GM23338 (cell line): Measurements from ENCODE around the gene PRMT1. TPM values are rescaled to one million over a fixed set of nuclear protein-coding genes. Genes with fewer than 3 reads are reported as not detected.
A peak's percentile ranks its signal among the peaks of the same experiment; 100 is the strongest.

Experiments
- ATAC-seq: fragments of 200-7000 bp; cut with Tn5 transposase; 3 replicates; pipeline ENCODE4 v1.9.1; 2020
- DNase-seq: peaks from one replicate; pipeline ENCODE4 v3.0.0-alpha.2; 2015; ENCODE audit warnings: low spot score
- H2AFZ ChIP-seq: fragments of 200-600 bp; sonication (generic); 2 replicates; pipeline ENCODE4 v1.8.0; 2016; ENCODE audit warnings: antibody characterized with exemption, mild to moderate bottlenecking, moderate library complexity
- H3F3A ChIP-seq: fragments of 200-600 bp; sonication (generic); replicated peaks from 2 replicates; pipeline ENCODE4 v1.8.0; 2017; ENCODE audit warnings: antibody characterized with exemption, mixed run types, low read depth
- H3K27ac ChIP-seq: fragments of 200-600 bp; sonication (generic); 2 replicates; pipeline ENCODE4 v1.6.1; 2016; ENCODE audit warnings: low read depth
- H3K27me3 ChIP-seq: fragments of 200-600 bp; sonication (generic); 2 replicates; pipeline ENCODE4 v1.8.0; 2016; ENCODE audit warnings: mild to moderate bottlenecking, mixed run types, moderate library complexity; ENCODE audit not compliant: insufficient read depth
- H3K36me3 ChIP-seq: fragments of 200-600 bp; sonication (generic); 2 replicates; pipeline ENCODE4 v1.8.0; 2016; ENCODE audit warnings: mild to moderate bottlenecking; ENCODE audit not compliant: insufficient read depth
- H3K4me1 ChIP-seq: fragments of 200-600 bp; sonication (generic); 2 replicates; pipeline ENCODE4 v1.8.0; 2016; ENCODE audit warnings: mild to moderate bottlenecking, moderate library complexity; ENCODE audit not compliant: insufficient read depth
- H3K4me2 ChIP-seq: fragments of 200-600 bp; sonication (generic); 2 replicates; pipeline ENCODE4 v1.7.1; 2017; ENCODE audit warnings: mixed run types
- H3K4me3 ChIP-seq: fragments of 200-600 bp; sonication (generic); 2 replicates; pipeline ENCODE4 v1.6.1; 2016; ENCODE audit warnings: mixed run types
- H3K79me2 ChIP-seq: fragments of 200-600 bp; sonication (generic); replicated peaks from 2 replicates; pipeline ENCODE4 v1.8.0; 2017; ENCODE audit warnings: mild to moderate bottlenecking; ENCODE audit not compliant: insufficient read depth
- H3K9me2 ChIP-seq: fragments of 200-600 bp; sonication (generic); 2 replicates; pipeline ENCODE4 v1.8.0; 2017; ENCODE audit not compliant: insufficient read depth
- H4K20me1 ChIP-seq: fragments of 200-600 bp; sonication (generic); replicated peaks from 2 replicates; pipeline ENCODE4 v1.8.0; 2017; ENCODE audit warnings: mild to moderate bottlenecking; ENCODE audit not compliant: insufficient read depth
- H3K27ac Mint-ChIP-seq: 2 replicates; pipeline ENCODE4 v1.8.0; 2020; ENCODE audit warnings: inconsistent platforms, mild to moderate bottlenecking, moderate library complexity, mixed read lengths
- H3K27me3 Mint-ChIP-seq: 3 replicates; pipeline ENCODE4 v1.8.0; 2022; ENCODE audit warnings: low read depth, mild to moderate bottlenecking, moderate library complexity, mixed read lengths, inconsistent platforms; ENCODE audit not compliant: insufficient read depth, poor library complexity
- H3K36me3 Mint-ChIP-seq: 3 replicates; pipeline ENCODE4 v1.8.0; 2021; ENCODE audit warnings: low read depth, mild to moderate bottlenecking, inconsistent platforms, moderate library complexity, mixed read lengths
- H3K4me1 Mint-ChIP-seq: 3 replicates; pipeline ENCODE4 v1.8.0; 2020; ENCODE audit warnings: mild to moderate bottlenecking, inconsistent platforms, mixed read lengths
- H3K4me3 Mint-ChIP-seq: 3 replicates; pipeline ENCODE4 v1.8.0; 2021; ENCODE audit warnings: moderate library complexity, mild to moderate bottlenecking, inconsistent platforms, mixed read lengths
- H3K9me3 Mint-ChIP-seq: 3 replicates; pipeline ENCODE4 v1.8.0; 2020; ENCODE audit warnings: moderate library complexity, mild to moderate bottlenecking, inconsistent platforms, mixed read lengths
- CREB1 ChIP-seq: fragments of 250-450 bp; sonication (Bioruptor Pico); IDR thresholded peaks from 2 replicates; pipeline ENCODE4 v1.5.0; 2020; ENCODE audit warnings: low read depth, mild to moderate bottlenecking, moderate library complexity
- EZH2 ChIP-seq: fragments of 200-600 bp; sonication (generic); IDR thresholded peaks from one replicate; pipeline ENCODE4 v1.8.0; 2017; ENCODE audit warnings: antibody characterized with exemption, mild to moderate bottlenecking, low read depth; ENCODE audit not compliant: unreplicated experiment
- JUNB ChIP-seq: IDR thresholded peaks from one replicate; pipeline ENCODE4 v1.6.1; 2016; ENCODE audit warnings: antibody characterized with exemption; ENCODE audit not compliant: unreplicated experiment
- NANOG ChIP-seq: IDR thresholded peaks from 2 replicates; pipeline ENCODE4 v1.6.1; 2016; ENCODE audit warnings: antibody characterized with exemption, borderline replicate concordance
- POLR2AphosphoS5 ChIP-seq: IDR thresholded peaks from 2 replicates; pipeline ENCODE4 v1.6.1; 2016; ENCODE audit warnings: antibody characterized with exemption, low read depth
- ZNF331 ChIP-seq: fragments of 250-450 bp; sonication (Bioruptor Pico); IDR thresholded peaks from 2 replicates; pipeline ENCODE4 v1.5.0; 2020; ENCODE audit warnings: low read depth, mild to moderate bottlenecking, moderate library complexity
- polyA plus RNA-seq: library from polyadenylated mRNA; unstranded; fragments of >200 nt; fragmentation: Nextera tagmentation; extraction: Ambion mirVana; gene quantifications from 2 replicates; pipeline ENCODE4 v1.2.1, GENCODE V29; 2016
- total RNA-seq: library from RNA; depleted of rRNA; stranded (reverse); fragments of >200 nt; shearing (Covaris generic); gene quantifications from 2 replicates; pipeline ENCODE4 v1.2.3, GENCODE V29; 2014
- TF ChIP-seq, protein P1 (sequence below), 2 experiments: fragments of 200-600 bp in 1 of 2; sonication (generic) in 1 of 2; conservative IDR thresholded peaks; 2 replicates each; pipeline versions ENCODE4 v1.5.1 to v1.6.1; 2016 to 2017; ENCODE audit warnings: antibody characterized with exemption in 2 of 2, low read depth in 2 of 2, mild to moderate bottlenecking in 2 of 2, moderate library complexity in 1 of 2

PRMT1 gene
- total and polyA plus RNA-seq, 2 experiments from 2014 or later, result 590 to 700 TPM

DNA sequence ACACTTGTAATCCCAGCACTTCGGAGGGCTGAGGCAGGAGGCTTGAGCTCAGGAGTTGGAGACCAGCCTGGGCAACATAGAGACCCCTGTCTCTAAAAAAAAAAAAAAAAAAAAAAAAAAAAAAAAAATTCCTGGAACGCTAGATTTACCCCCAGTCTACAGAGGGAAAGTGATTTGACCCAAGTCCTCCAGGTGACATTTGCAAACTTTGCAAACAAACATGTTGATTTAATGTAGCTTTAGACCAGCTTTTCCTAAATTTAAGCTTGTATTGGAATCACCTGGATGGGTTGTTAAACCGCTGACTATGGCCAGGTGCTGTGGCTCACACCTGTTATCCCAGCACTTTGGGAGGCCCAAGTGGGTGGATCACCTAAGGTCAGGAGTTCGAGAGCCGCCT is 22.3 kb downstream of the PRMT1 start (continued):
- TF ChIP-seq, protein P1, sequence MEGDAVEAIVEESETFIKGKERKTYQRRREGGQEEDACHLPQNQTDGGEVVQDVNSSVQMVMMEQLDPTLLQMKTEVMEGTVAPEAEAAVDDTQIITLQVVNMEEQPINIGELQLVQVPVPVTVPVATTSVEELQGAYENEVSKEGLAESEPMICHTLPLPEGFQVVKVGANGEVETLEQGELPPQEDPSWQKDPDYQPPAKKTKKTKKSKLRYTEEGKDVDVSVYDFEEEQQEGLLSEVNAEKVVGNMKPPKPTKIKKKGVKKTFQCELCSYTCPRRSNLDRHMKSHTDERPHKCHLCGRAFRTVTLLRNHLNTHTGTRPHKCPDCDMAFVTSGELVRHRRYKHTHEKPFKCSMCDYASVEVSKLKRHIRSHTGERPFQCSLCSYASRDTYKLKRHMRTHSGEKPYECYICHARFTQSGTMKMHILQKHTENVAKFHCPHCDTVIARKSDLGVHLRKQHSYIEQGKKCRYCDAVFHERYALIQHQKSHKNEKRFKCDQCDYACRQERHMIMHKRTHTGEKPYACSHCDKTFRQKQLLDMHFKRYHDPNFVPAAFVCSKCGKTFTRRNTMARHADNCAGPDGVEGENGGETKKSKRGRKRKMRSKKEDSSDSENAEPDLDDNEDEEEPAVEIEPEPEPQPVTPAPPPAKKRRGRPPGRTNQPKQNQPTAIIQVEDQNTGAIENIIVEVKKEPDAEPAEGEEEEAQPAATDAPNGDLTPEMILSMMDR (conservative IDR thresholded peaks at IDR 0.05; ENCODE audit: low read depth in 2 of 2), result no peak
- TF ChIP-seq CREB1 (CRISPR knock-in tag) (no peak), JUNB (no peak), EZH2 (no peak), POLR2AphosphoS5 (no peak)

DNA sequence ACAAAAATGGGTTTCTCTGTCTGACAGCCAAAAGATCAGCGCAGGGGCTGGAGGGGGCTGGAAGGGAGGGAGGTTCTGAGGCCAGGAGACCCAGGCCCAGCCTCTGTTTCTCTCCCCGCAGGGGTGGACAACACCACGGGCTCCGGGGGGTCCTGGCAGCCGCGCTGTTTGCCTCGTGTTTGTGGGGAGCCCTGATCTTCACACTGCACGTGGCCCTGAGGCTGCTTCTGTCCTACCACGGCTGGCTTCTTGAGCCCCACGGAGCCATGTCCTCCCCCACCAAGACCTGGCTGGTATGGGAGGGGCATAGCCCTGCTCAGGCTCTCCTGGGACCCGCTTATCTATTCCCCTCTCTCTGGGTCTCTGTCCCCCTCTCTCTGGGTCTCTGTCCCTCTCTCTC is 23.5 kb downstream of the PRMT1 start:
- H3K9me2 ChIP-seq, result no peaks in the 10 kb centered on the region
- H3K27ac ChIP-seq, result no peak overlapping the region
- Mint-ChIP-seq H3K36me3 (peaks cover 31% of the 10 kb centered on the region), H3K27ac (no peak overlapping the region), H3K4me1 (no peaks in the 10 kb centered on the region), H3K27me3 (peaks cover 9% of the 10 kb centered on the region), H3K4me3 (no peak overlapping the region), H3K9me3 (no peaks in the 10 kb centered on the region)
- H3K4me2 ChIP-seq, result no peak overlapping the region
- TF ChIP-seq NANOG (no peak), EZH2 (no peak)
- H3K4me1 ChIP-seq, result no peaks in the 10 kb centered on the region
- H3K79me2 ChIP-seq, result no peaks in the 10 kb centered on the region
- H3K36me3 ChIP-seq, result peaks cover 3% of the 10 kb centered on the region; the same call in 1 of the 2 replicates
- H4K20me1 ChIP-seq, result no peaks in the 10 kb centered on the region
- peak; percentile 41 for ATAC-seq
- H2AFZ ChIP-seq, result no peak overlapping the region
- H3F3A ChIP-seq, result no peaks in the 10 kb centered on the region
- no peaks in the 10 kb centered on the region for H3K27me3 ChIP-seq
- DNase-seq, result no peak
- no peak overlapping the region for H3K4me3 ChIP-seq

DNA sequence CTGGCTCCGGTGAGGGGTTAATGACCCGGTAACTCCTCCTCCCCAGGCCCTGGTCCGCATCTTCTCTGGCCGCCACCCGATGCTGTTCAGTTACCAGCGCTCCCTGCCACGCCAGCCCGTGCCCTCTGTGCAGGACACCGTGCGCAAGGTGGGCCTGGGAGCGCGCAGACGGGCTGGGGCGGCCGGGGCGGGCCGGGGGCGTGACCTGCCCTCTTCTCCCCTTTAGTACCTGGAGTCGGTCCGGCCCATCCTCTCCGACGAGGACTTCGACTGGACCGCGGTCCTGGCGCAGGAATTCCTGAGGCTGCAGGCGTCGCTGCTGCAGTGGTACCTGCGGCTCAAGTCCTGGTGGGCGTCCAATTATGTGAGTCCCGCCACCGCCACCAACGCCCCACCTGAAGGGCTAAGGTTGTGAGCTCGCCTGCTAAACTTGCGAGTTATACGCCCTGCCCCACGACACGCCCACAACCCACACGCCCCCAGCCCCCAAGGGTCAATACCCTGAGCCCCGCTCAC is 24.3 kb downstream of the PRMT1 start:
- H4K20me1 ChIP-seq, result no peaks in the 10 kb centered on the region
- no peaks in the 10 kb centered on the region for H3K4me1 ChIP-seq
- ATAC-seq, result peak; percentile 63
- no peaks in the 10 kb centered on the region for H3K27me3 ChIP-seq
- no peak overlapping the region for H3K4me2 ChIP-seq
- H3K36me3 Mint-ChIP-seq, result peaks cover 35% of the 10 kb centered on the region
- H3K4me3 Mint-ChIP-seq, result no peak overlapping the region
- peaks cover 9% of the 10 kb centered on the region for H3K27me3 Mint-ChIP-seq
- H3K79me2 ChIP-seq, result no peaks in the 10 kb centered on the region
- H3F3A ChIP-seq, result no peaks in the 10 kb centered on the region
- no peak overlapping the region for H3K27ac Mint-ChIP-seq
- H3K4me3 ChIP-seq, result no peak overlapping the region
- no peak overlapping the region for H2AFZ ChIP-seq
- H3K36me3 ChIP-seq, result peaks cover 3% of the 10 kb centered on the region; the same call in 1 of the 2 replicates
- peak; percentile 34 for DNase-seq
- no peaks in the 10 kb centered on the region for H3K9me3 Mint-ChIP-seq
- H3K4me1 Mint-ChIP-seq, result no peaks in the 10 kb centered on the region
- H3K9me2 ChIP-seq, result no peaks in the 10 kb centered on the region
- H3K27ac ChIP-seq, result no peak overlapping the region; the same call in 1 of the 2 replicates
- TF ChIP-seq, protein P1 (conservative IDR thresholded peaks at IDR 0.05; ENCODE audit: low read depth in 2 of 2), result no peak
- TF ChIP-seq ZNF331 (CRISPR knock-in tag) (no peak), CREB1 (CRISPR knock-in tag) (no peak)
